Ammon's horn (tissue), 1 donor: ENCODE results near the gene FAM216A.
"Not testable (repeated sequence)": the region's sequence is repeated elsewhere in the genome, so short reads cannot be mapped to it uniquely, and the experiment has no call there.

Experiments
- DNase-seq: peaks from one replicate; pipeline ENCODE4 v3.0.0-alpha.2; 2016; ENCODE audit warnings: low spot score

The FAM216A gene

DNA sequence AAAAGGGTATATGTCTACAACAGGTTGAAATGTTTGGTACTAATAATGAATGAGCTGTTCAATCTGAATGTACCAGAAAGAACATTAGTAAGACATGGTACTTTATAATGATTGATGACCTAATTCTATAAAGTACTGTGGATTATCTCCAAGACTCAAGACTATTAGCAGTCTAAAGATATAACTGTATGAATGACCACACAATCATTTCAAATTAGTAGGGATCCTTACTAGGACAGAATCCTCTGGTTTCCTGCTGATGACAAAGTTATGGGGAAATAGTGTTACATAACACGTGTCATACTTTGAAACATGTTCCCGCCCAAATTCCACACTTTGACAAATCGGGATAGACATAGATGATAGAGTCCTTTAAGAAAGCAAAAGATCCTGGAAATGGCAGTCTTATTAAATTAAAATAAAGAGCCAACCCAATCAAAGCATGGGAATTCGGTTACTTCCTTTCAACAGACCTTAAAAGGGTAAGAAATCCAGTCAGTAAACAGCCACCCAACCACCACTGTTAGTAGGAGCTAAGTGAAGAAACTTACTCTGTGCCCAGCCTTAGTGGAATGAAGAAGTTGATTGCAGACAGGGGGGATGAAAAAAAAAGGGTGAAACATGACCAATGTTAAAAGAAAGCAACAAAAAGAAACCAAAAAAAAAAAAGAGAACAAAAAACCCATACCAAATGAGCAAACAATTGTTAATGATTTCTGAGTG lies 30.5 kb downstream of the FAM216A start:
- no peak for DNase-seq

DNA sequence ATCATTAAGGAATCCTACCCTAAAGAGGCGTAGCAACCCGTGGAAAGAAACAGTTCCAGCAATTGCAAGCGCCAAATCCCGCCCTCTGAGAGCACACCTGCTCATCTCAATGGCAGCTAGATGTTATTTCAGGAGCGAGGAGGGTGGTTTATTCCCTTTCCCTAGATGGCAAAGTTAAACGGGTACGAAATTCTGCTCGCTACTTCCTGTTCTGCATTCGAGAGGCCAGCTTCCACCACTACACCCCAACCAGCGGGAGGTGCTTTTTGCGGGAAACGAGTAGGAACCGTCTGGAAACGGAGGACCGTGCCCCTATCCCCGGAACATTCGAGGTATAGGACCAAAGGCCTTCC lies 32.7 kb downstream of the FAM216A start:
- DNase-seq, result peak; percentile 35

DNA sequence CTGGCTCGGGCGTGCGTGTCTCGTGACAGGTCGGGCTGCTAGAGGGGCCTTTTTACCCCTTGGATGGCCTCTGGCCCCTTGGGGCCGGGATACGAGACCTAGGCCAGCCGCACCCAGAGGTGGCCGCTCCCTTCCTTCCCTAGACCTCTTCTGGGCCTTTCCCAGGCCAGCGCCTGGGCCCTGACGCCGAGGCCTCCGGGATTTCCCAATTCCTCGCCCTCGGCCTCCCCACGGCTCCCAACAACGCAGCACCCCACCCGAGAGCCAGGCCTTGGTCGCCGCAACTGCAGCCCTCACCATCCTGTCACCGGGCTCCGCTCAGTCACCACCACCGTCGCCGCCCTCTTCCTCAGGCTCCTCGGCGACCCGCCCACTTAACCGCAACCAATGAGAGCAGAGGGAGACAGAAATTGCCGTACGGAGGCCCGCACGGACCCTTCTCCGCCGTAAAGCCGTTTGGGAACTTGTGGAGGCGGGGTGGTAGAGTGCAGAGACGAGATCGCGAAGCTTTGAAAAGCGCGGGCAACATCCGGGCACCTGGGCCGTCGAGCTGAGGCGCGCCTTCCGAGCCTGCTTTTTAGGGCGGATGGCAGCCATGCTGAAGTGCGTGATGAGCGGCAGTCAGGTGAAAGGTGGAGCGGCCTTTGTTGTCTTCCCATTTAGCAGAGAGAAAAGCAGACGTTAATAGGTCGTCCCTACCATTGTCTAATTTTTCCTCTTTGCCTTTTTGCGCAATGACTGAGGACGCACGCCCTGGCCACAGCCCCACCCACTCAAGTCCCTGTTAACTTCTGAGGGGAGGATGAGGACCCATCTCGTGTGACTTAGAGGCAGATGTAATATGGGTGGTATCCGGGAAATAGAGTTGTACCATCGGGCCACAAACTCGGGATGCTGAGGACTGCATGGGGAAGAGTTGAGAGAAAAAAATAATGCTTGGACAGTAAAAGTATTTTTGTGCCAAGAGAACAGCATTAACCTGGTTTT lies 33.4 kb downstream of the FAM216A start, which contains the start of the genes RAD9B and VPS29:
TSS of gene RAD9B (plus strand) at position 580 of the 987 bp plus-strand sequence. CDS start at position 587, 7 bp downstream.
TSS of gene VPS29 (minus strand) at position 360 of the 987 bp plus-strand sequence. CDS start at position 300, 60 bp downstream.
- peak; percentile 97 for DNase-seq

DNA sequence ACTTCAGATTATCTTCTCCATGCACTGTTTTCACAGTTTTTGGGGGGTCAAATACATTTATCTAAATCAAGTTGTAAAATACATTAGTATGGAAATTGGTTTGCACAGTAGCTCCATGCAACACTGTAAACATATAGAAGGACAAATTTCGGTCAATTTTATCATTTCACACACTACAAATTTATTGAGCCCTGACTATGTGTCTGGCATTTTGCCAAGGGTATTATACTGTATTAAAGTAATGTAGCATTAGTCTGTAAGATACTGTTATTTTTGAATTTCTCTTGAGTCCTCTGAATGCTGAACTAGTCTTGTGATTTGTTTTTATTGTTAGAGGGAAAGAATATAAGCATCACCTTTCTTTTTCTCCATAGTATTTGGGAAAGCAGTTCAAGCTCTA lies 34.8 kb downstream of the FAM216A start:
- DNase-seq, result no peak

DNA sequence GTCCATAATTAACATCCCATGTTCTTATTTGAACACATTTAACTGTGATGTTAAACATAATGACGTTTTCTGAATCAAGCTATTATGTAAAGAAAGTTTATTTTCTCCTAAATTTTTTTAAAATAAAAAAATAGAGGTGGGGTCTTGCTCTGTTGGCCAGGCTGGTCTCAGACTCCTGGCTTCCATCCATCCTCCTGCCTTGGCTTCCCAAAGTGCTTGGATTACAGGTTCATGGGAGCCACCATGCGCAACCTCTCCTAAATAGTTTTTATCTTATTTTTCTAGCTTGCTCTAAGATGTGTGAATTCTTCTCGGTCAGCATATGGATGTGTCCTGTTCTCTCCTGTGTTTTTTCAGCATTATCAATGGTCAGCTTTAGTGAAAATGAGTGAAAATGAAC lies 36.7 kb downstream of the FAM216A start:
- DNase-seq, result no peak

DNA sequence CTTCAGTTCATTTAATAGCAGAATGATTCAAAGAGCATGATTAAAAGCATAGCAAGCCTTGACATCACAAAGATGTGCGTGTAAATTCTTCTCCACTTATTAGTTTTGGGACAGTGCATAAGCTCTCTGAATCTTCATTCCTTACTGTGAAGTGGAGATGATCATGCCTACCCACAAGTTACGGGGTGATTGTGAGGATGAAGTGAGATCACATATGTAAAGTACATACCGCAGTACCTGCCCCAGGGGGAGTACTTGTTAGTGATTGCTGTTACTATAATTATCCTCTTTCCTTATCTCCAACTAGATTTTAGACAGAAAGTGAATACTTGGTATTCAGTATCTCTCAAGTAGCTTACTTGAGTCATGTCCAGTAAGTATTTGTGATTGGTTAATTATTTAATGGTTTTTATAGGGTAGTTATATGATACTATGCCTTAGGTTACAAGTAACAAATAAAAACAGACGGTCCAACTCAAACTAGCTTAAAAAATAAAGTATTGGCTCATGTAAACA lies 39.5 kb downstream of the FAM216A start:
- no peak for DNase-seq

DNA sequence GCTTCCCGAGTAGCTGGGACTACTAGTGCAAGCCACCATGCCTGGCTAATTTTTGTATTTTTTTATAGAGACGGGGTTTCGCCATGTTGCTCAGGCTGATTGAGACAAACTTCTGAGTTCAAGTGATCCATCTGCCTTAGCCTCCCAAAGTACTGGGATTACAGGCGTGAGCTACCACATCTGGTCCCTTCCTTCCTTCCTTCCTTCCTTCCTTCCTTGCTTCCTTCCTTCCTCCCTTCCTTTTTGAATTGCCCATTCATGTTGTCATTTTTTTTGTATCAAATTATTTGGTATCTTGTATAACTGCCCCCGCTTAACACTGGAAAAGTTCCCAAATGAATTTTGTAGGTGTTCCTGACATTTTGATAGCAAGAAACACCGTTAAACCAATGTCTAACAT lies 45.2 kb downstream of the FAM216A start:
- DNase-seq, result no peak

DNA sequence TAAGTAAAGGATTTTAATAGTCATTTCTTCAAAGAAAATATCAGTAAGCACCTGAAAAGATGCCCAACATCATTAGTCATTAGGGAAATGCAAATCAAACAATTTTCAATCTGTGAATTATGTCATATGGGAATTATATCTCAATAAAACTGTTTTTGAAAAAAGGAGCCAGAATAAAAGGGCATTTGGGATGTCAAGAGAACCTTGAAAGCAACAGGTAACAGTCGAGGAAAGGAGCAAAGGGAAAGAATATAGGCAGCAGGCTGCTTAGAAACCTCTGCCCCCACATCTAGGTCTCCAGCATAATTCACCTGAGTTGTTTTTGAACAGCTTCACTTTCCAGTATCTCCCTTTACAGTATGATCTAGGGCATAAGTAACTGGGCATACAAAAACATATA lies 45.7 kb downstream of the FAM216A start:
- DNase-seq, result no peak

DNA sequence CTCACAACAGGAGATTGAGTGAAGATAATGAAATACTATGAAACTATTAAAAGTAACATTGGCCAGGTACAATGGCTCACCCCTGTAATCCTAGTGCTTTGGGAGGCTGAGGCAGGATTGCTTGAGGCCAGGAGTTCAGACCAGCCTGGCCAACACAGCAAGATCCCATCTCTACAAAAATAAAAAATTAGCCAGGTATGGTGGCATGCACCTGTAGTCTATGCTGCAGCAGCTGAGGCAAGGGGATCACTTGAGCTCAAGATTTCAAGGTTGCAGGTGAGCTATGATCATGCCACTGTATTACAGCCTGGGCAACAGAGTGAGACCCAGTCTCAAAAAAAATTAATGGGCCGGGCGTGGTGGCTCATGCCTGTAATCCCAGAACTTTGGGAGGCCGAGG lies 48.4 kb downstream of the FAM216A start:
- DNase-seq, result no peak

DNA sequence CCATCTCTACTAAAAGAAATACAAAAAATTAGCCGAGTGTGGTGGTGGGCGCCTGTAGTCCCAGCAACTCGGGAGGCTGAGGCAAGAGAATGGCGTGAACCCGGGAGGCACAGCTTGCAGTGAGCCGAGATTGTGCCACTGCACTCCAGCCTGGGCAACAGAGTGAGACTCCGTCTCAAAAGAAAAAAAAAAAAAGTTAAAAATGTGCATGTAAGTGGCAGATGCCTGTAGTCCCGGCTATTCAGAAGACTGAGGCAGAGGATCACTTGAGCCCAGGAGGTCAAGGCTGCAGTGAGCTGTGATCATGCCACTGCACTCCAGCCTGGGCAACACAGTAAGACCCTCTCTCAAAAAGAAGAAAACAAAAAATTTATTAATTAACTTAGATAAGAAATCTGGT lies 49.4 kb downstream of the FAM216A start:
- DNase-seq, result not testable (repeated sequence)

DNA sequence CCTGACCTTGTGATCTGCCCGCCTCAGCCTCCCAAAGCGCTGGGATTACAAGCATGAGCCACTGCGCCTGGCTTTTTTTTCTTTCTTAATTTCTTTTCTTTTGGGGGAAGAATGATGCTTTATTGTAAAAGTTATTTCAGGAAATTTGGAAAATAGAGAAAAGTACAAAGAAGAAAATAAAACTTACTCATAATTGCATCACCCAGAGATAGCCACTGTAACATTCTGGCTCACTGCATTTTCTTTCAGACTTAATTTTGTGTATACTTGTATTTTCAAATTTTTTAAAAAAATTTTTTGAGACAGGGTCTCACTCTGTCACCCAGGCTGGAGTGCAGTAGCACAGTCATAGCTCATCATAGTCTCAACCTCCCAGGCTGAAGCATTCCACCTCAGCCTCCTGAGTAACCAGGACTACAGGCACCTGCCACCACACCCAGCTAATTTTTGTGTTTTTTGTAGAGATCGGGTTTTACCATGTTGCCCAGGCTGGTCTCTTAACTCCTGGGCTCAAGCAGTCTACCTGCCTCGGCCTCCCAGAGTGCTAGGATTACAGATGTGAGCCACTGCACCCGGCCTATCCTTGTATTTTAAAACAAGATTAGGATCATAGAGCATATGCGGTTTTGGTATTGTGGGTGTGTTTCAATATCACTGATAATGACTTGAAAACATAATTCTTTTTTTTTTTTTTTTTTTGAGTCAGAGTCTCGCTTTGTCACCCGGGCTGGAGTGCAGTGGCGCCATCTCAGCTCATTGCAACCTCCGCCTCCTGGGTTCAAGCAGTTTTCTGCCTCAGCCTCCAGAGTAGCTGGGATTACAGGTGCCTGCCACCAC lies 52.4 kb downstream of the FAM216A start:
- DNase-seq, result not testable (repeated sequence)

DNA sequence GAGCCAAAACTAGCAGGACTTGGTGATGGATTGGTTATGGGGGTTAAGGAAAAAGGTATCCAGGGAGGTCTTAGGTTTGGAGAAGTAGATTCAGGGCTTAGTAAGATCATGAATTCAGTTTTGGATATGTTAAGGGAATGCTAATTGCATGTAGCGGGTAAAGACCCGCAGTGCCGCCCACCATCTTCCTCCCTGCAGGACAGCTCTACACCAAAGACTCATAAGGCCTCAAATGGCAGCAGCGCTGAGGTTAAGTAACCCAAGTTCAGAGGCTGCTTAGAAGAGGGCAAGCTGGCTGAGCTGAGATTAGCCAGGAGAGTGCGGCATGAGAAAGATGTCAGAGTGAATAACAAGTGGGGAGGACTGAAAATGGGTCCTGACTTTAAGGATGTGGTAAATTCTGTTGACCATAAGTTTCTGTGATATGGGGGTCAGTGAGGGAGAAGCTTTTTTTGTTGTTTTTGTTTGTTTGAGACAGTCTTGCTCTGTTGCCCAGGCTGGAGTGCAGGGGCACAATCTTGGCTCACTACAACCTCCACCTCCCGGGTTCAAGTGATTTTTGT lies 59.7 kb downstream of the FAM216A start:
- DNase-seq, result no peak

DNA sequence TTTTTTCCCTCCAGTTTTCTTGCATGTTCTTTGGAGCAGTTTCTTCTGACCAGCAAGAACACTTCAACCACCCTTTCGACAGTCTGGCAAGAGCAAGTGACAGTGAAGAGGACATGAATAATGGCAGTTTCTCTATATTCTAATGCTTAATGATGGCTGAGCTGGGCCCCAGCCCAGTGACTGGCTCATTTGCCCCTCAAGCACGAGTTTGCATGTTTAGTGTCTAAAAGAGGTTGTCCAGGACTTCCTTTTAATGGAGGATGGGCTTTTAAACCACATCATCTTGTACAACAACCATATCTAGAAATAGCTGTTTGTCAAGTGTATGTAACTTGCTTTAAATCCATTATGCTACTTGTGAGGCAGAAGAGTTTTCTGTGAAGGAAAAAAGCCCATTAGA lies 61.9 kb downstream of the FAM216A start:
- DNase-seq, result no peak

DNA sequence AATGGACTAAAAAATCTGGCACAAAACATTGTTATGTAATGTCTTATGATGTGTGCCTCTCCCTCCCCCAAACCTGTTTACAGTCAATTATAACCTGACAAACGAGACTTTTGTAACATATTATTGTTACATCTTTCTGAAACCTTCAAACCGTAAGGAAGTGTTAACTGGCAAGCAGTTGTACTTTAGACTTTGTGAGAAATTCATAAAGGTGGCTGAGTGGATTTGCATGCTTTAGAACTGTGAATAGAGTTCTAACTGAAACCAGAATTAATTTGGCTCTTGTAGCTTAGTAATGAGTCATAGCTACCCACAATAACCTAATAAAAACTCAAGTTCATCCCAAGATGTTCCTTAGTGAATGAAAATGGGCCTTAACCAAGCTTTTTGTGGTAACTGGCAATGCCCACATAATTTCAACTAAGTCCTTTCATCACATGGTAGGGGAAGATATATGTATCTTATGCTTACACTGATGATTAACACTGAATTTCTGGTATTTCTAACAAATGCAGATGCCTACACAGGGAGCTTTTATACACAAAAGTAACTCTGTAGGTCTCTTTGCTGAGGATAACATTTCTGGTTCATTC lies 63.2 kb downstream of the FAM216A start:
- no peak for DNase-seq

DNA sequence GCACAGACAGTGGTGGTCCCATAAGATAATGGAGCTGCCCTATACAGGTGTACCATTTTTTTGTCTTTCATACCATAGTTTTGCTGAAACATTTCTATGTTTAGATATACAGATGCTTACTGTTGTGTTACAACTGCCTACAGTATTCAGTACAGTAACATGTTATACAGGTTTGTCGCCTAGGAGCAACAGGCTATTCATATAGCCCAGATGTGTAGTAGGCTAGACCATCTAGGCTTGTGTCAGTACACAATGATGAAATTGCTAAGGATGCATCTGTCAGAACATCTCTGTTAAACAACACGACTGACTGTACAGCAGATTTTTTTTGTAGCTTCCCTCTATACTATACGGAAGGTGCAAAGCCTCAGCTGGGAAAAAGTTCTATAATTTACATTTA lies 64.0 kb downstream of the FAM216A start:
- DNase-seq, result no peak

DNA sequence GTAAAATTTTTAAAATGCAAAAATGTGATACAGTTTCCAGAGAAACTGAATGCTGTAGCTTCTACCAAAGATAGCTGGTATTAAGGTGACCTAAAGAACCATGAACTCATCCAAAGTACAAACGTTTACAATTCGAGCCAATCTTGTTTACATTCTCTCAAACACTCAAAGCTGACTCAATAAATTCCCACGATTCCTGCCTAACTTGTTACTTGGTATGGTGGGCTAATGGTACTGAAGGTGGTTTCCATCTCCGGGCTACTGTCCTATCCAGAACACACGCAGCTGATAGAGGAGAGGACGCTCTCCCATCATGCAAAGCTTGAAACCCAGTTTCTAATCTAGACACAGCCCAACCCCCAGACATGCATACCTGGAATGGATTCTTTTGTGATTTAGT lies 65.0 kb downstream of the FAM216A start:
- DNase-seq, result no peak

DNA sequence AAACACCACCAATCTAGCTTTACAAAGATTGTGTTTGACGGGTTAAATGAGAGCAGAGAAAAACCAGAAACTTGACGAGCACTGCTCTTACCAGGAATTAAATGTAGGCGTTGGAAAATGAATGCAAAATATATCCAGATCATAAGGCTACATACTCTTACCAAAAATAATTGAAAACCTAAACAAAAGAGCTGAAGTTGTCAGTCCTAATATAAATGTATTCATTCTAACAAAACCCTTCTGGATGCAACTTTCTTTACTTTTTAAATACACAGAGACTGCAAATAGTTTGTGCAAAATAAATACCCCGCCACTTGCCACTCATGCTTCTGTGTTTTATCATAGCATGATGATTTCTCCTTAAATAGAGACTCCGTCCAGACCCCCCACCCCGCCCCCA lies 66.2 kb downstream of the FAM216A start:
- DNase-seq, result no peak

DNA sequence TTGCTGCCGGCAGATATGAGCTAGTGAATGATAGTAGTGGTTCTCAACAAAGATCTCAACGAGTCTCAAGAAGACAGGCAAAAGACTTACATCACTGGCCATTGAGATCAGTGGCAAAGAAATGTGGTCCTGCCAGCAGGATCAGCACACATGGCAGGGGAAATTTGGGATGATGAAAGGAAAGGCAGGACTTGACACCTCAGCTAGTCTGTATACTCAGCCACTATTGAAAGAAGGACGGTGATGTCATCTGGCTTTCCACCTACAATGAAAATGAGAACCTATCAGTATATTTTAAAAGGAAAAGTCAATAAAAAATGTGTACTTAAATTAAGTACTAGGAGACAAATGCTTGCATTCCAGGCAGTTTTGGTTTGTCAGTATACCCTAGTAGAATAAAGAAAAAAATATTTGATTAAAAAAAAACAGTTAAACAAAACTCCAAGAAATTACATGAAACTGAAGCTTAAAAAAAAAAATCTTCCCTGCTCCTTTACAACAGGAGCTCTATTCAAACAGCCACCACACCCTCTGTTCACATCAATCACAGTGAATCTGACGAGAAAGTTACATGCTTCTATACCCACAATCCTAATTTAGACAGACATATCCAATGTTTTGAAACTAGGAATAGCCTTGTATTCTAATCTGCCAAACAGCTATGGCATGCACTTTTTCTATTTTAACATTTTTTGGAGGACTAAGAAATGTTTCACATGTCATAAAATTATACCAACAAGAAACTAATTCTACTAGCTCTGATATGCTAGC lies 68.4 kb downstream of the FAM216A start:
- no peak for DNase-seq

DNA sequence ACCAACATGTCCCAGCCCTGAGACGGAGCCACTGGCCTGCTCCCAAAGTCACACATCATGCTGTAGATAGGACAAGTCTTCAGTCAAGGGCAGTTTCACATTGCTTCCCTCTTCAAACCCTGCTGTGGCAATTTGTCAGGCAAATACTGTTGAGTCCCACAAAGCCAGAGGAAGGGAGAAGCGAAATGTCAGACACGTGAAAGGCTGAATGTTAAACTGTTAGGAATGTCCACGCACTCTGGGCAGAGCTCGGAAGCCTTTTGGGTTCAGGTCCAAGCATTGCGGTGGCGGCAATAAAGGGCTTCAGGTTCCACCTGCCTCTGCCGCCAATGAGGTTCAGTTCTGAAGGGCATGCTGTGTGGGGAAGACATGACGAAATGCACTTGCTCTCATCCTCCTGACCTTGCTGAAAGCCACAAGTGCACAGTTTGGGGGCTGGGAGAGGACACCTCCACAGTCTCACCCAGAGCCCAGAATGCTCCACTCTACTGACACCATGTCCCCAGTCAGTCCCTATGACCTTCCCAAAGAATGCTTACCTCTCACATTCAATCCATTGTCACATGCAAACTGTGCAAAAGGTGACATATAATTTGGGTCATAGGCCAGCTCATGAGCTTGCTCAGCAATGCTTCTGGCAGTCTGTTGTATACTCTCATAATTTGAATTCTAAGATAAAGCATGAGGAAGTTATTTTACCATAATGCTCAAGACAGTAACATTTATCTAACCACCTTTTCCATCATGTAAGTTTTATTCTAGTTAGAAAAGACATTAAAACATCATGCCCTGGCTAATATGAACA lies 69.2 kb downstream of the FAM216A start:
- no peak for DNase-seq
